NCI-H460 (cell line): Measurements from ENCODE around the gene ARAP1. TPM values are rescaled to one million over a fixed set of nuclear protein-coding genes. Genes with fewer than 3 reads are reported as not detected.

Experiments
- DNase-seq: peaks from one replicate; pipeline ENCODE4 v3.0.0-alpha.2; 2016; ENCODE audit warnings: low read depth; ENCODE audit errors: extremely low read depth
- total RNA-seq: library from RNA; depleted of rRNA; stranded (reverse); fragments of >200 nt; shearing (Covaris generic); gene quantifications from 2 replicates; pipeline ENCODE4 v1.2.3, GENCODE V29; 2014

The ARAP1 gene
- total RNA-seq, 1 experiment from 2014 or later = 20.0 TPM

GRCh38 chr11:72780296-72781062 lies 28.3 kb upstream of the ARAP1 start:
- DNase-seq = no peak

DNA sequence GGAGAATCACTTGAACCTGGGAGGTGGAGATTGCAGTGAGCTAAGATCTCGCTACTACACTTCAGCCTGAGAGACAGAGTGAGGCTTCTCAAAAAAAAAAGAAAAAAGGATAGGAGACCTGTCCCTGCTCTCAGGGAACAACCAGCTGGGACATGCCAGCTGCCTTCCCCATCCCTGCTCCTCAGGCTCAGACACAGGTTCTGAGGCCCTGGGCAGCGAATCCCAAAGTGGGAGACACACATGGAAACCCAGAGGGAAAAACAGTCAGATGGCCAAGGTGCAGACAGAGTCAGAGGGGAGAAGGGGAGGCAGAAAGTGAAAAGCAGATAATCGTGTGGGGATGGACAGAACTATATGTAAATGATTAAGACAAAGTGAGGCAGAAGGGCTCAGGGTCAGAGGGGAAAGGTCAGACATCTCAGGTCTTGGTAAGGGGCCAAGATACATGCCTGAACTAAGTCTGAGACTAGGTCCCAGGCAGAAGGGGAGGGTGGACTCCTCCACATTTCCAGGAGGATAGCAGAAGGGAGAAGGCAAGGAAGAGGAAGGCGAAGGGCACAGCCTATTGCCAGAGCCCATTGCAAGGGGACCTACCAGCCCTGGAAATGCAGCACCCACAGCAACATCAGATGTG lies 27.4 kb upstream of the ARAP1 start:
- DNase-seq = no peak

DNA sequence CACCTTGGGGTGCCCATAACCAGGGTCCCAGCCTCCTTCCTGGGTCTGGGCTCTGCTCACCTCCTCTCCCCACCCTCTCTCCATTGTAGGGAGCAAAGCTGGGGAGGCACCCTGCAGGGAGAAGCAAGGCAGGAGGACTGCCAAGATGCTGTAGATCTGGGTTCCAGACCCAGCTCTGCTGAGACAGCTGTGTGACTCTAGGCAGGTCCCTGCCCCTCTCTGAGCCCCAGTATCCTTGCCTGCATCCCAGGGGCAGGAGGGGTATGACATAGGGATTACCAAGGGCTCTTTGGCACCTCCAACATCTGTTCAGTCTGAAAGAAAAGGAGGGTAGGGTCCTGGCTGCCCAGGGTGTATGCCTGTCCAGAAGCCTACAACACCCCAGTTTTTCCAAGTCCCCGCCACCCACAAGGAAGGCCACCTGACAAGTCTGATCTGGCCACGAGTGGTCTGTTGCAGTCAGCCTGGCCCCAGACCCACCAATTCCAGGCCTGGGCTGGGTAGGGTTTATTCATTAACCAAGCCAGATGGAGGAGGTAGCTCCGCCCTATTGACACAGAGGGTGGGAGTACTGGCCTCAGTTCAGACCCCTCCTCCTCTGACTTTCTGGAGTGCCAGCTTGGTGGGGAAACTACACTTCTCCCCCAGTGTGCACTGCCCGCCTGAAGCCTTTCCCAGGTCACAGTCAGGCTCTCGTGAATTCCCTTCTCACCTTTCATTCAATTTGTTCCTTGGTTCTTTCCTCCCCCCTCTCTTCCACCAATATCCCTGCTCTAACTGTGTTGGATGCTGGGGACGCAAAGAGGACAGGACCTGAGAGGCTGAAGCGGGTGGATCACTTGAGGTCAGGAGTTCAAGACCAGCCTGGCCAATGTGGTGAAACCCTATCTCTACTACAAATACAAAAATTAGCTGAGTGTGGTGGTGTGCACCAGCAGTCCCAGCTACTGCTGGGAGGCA lies 26.6 kb upstream of the ARAP1 start:
- no peak for DNase-seq

- DNase-seq = no peak
These were observed 25.6 kb upstream of the ARAP1 start for GRCh38 chr11:72777755-72778278.

DNA sequence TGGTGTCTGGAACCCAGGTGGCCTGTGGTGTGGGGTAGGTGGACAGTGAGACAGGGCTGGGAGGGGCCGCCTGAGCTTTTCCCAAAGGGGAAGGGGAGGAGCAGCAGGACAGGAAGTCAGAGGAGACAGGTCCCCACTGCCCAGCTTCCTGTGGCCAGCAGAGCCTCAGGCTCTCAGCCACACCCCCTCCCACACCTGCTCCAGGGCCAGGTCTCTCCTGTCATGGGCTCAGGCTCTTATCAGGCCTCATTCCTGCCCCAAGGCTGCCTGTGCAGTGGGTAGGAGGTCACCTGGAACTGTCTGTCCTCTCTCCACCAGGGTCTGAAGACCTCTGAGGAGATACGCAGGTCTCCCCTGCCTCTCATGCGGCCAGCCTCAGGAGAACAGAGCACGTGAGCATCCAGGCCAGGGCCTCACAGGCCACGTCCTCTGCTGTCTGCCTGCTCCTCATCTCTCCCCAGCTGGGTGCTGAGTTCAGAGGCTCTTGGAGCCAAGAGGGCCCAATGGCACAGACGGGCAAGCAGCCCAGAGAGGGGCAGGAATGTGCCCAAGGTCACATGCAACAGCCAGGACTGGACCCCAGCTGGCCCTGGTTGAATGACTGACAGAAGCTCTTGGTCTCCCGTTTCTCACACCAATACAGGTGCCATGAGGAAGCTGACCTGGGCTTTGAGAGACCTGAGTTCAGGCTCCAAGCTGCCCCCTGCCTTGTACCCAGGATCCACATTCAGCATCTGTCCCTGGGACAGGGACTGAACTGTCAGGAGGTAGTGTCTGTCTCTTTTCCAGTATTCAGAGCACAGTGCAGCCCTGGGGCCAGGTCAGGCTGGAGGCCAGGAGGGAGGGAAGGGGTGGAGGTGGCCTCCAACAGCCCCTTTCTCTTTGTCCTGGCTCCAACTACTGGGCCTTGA lies 24.9 kb upstream of the ARAP1 start:
- no peak for DNase-seq

- no peak for DNase-seq
These were observed 24.1 kb upstream of the ARAP1 start for GRCh38 chr11:72776117-72776843.

DNA sequence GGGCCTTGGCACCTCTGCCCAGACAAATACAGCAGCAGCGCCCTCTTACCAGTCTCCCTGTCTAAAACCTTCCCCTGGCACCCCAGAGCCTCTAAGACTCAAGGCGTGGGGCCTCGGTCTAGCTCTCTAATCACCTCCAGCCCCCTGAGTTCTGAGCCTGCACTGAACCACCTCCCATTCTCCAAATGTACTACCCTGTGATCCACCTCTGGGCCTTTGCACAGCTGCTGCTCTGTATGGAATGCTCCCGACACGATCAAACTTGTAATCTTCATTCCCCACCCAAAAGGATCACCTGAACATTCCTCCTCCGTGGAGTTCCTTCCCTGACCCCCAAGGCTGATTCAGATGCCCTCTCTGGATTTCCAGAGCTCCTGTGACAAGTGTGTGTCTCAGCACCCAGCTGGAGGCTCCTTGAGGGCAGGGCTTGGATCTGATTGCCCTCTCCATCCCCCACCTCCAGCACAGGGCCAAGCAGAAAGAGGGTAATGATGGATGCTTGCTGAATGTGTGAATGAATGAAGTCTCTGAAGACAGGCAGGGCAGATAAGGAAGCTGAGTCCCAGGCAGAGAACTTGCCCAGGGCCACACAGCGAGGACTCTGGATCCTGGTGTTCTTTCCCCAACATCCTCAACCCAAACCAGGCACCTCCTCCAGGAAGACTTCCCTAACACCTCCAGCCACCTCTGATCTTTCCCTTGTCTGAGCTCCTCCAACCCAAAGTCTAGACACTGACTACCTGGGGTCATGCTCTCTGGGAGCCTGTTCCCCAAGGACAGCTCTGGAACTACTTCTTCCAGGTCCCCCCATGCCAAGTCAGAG lies 23.3 kb upstream of the ARAP1 start:
- no peak for DNase-seq

DNA sequence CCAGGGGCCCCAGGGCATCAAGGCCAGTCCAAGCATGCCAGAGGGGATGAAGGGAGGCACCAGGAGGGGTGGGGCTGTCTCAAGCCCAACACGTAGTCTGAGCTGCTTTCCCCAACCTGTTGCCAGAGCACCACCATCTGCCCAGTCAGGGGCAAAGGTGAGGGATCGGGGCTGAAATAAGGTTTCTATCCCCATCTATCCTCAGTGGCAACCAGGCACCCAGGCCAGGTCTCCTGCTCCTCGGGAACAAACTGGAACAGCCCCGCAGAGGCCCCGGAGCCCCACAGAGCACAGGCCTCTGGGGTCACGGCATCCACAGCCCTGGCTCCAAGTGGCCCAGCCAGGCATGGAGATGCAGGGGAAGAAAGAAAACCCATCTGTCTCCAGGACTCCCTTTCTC lies 22.3 kb upstream of the ARAP1 start:
- DNase-seq = no peak

- no peak for DNase-seq
These were observed 21.5 kb upstream of the ARAP1 start for GRCh38 chr11:72773696-72774095.

- DNase-seq = no peak
These were observed 21.1 kb upstream of the ARAP1 start for GRCh38 chr11:72773291-72773690.

GRCh38 chr11:72772059-72772458 lies 19.9 kb upstream of the ARAP1 start:
- no peak for DNase-seq

DNA sequence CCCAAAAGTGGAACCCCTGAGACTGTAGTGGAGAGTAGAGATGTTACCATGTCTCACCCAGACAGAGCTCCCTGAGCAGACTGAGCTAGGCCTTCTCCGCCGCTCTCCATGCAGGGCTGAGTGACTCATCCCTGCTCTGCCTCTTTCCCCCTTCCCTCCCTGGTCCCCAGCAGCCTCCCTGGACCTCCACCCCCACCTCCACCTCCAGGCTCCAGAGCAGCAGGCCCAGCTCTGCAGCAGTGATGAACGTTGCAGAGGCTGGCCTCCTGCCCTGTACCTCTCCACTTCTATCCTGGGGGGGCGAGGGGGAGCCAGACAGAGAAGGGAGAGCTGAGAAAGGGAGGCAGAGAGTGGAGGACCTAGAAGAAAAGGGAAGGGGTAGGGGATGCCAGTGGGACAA lies 19.3 kb upstream of the ARAP1 start:
- no peak for DNase-seq

DNA sequence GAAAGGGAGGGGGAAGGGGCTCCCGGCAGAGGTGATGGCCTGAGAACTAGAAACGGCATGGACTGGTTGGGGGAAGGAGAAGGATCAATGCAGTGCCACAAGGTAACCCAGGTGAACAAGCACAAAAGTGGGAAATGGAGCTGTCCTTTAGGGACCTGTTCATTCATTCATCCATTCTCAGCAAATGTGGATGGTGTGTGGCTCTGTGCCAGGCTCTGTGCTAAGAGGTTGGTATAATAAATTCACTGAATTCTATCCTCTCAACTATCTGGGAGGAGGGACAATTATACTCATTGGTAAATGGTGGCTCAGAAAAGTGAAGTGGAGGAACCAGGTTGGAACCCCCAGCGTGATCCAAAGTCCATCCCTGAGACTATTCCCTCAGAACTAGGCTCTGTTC lies 18.6 kb upstream of the ARAP1 start:
- no peak for DNase-seq

GRCh38 chr11:72769680-72770079 lies 17.5 kb upstream of the ARAP1 start:
- no peak for DNase-seq

- no peak for DNase-seq
These were observed 16.4 kb upstream of the ARAP1 start for GRCh38 chr11:72768581-72768980.

DNA sequence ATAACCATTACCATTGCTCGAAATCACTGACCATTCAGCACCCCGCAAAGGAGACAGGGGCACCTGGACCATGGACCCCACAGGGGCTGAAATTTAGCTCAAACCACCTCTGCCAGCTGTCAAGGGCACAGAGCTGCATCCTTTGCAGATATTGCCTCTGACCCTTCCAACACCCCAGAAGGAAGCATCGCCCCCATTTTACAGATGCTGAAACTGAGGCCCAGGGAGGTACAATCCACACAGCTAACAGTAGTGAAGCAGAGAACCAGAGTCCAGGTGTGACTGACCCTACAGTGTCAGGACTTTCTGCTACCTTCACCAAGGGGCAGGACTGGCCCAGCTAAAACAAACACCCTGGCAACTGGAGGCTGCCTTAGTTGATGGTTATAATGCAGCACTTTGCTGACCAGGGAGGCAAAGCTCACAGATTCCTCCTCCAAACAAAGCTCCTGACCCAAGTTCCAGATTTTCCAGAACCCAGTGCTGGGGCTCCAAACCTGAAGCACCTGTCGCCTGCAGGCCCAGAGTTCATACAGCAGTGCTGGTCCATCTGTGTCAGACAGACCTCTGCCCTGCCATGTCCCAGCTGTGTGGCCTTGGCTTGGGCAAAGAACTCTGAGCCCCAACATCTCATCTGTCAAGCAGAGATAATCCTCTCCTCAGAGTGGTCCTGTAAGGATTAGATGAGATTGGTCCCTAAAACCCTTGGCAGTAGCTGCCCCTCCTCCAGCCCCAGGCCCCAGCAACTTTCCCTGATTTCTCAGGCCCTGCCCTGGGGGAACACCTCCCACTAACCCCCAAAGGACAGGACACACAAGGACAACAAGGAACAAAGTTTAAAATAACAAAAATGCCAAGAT lies 15.2 kb upstream of the ARAP1 start:
- DNase-seq = no peak

GRCh38 chr11:72766152-72766902 lies 14.1 kb upstream of the ARAP1 start:
- no peak for DNase-seq
